CD8-positive, alpha-beta memory T cell (primary cell): ENCODE results near the gene NAA38. TPM values are rescaled to one million over a fixed set of nuclear protein-coding genes. Genes with fewer than 3 reads are reported as not detected.

ENCODE experiments used
- CTCF ChIA-PET: fragments of 350-600 bp; sonication (Branson Sonifier 250); formaldehyde crosslinking; loops from one replicate; lab custom pipeline; 2021; ENCODE audit warnings: antibody characterized with exemption; lab: Charles Lee
- POLR2A ChIA-PET: fragments of 350-600 bp; sonication (Branson Sonifier 250); formaldehyde crosslinking; loops from one replicate; lab custom pipeline; 2021; ENCODE audit warnings: antibody characterized with exemption; lab: Charles Lee
- DNase-seq, 5 donors: peaks; one replicate each; pipeline versions ENCODE4 v3.0.0 to v3.0.0-alpha.2; 2020 to 2022; ENCODE audit warnings: mixed read lengths in 1 of 5
- H3K27ac ChIP-seq: one replicate; pipeline ENCODE4 v1.7.0; 2013; ENCODE audit warnings: low read depth, mild to moderate bottlenecking, low read length, moderate library complexity
- H3K27me3 ChIP-seq: 2 replicates; pipeline ENCODE4 v1.7.0; 2013; ENCODE audit warnings: low read length, mild to moderate bottlenecking; ENCODE audit not compliant: insufficient read depth, poor library complexity, severe bottlenecking
- H3K36me3 ChIP-seq: 2 replicates; pipeline ENCODE4 v1.7.0; 2013; ENCODE audit warnings: mild to moderate bottlenecking, low read length, moderate library complexity; ENCODE audit not compliant: insufficient read depth
- H3K4me1 ChIP-seq: 2 replicates; pipeline ENCODE4 v1.7.0; 2013; ENCODE audit warnings: mild to moderate bottlenecking, low read length, moderate library complexity; ENCODE audit not compliant: insufficient read depth
- H3K4me3 ChIP-seq: 2 replicates; pipeline ENCODE4 v1.7.0; 2013; ENCODE audit warnings: mild to moderate bottlenecking, low read length
- H3K9me3 ChIP-seq: 2 replicates; pipeline ENCODE4 v1.7.0; 2013; ENCODE audit warnings: mild to moderate bottlenecking, low read length
- H3K27ac Mint-ChIP-seq, 8 donors: one replicate each; pipeline ENCODE4 v1.8.0; 2020 to 2021; ENCODE audit warnings: mixed read lengths in 8 of 8, mild to moderate bottlenecking in 6 of 8, inconsistent platforms in 3 of 8, moderate library complexity in 3 of 8
- H3K27me3 Mint-ChIP-seq, 2 donors: one replicate each; pipeline ENCODE4 v1.8.0; 2020 to 2021; ENCODE audit warnings: mixed read lengths in 2 of 2, mild to moderate bottlenecking in 1 of 2, moderate library complexity in 1 of 2
- H3K36me3 Mint-ChIP-seq, 3 donors: one replicate each; pipeline ENCODE4 v1.8.0; 2020 to 2021; ENCODE audit warnings: mixed read lengths in 3 of 3, inconsistent platforms in 1 of 3, mild to moderate bottlenecking in 1 of 3
- H3K4me1 Mint-ChIP-seq, 3 donors: one replicate each; pipeline ENCODE4 v1.8.0; 2020 to 2021; ENCODE audit warnings: mixed read lengths in 3 of 3, inconsistent platforms in 1 of 3, mild to moderate bottlenecking in 1 of 3
- H3K4me3 Mint-ChIP-seq, 7 donors: one replicate each; pipeline ENCODE4 v1.8.0; 2020 to 2021; ENCODE audit warnings: mixed read lengths in 7 of 7, mild to moderate bottlenecking in 6 of 7, moderate library complexity in 4 of 7, inconsistent platforms in 2 of 7
- H3K9me3 Mint-ChIP-seq, 5 donors: one replicate each; pipeline ENCODE4 v1.8.0; 2020 to 2022; ENCODE audit warnings: mixed read lengths in 5 of 5, mild to moderate bottlenecking in 3 of 5, moderate library complexity in 2 of 5, inconsistent platforms in 1 of 5
- polyA plus RNA-seq: library from polyadenylated mRNA; unstranded; fragments of 300-500 nt; fragmentation: Illumina TruSeq; gene quantifications from one replicate; pipeline ENCODE4 v1.2.3, GENCODE V29; 2021
- total RNA-seq, 2 experiments: library from RNA; stranded (reverse); gene quantifications; one replicate each; pipeline ENCODE4 v1.2.3, GENCODE V29; 2021

The NAA38 gene
- total and polyA plus RNA-seq, 3 experiments from 2014 or later: 58.2 to 162 (median 65.0) TPM

DNA sequence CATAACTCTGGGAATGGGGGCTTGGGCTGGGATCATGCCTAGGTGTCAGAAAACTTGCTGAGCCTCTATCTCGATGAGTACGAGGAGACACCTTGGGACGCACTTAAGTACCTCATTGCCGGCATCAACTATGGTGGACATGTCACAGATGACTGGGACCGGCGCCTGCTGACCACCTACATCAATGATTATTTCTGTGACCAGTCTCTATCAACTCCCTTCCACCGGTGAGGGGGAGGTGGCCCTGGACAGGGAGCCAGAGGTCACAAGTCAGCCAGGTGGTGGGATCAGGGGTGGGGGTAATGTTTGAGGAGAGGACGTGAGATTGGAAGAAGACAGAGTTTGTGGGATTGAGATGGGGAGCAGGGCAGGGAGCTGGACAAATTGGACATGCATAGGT, 26.7 kb downstream of the NAA38 start:
- CTCF ChIA-PET: interaction anchor here (1.7 kb wide), 1 partner anchor 26 kb away, joined by 4 read pairs; the partner anchor contains the start of gene NAA38
- POLR2A ChIA-PET: no interaction called here
- Histone ChIP-seq H3K4me1 (peaks cover 5% of the 10 kb centered on the region), H3K27me3 (peaks cover 5% of the 10 kb centered on the region), H3K4me3 (no peak overlapping the region), H3K27ac (no peak overlapping the region), H3K36me3 (no peaks in the 10 kb centered on the region), H3K9me3 (no peaks in the 10 kb centered on the region)
- Mint-ChIP-seq H3K4me1 (peaks cover 8 to 13% (median 9%) of the 10 kb centered on the region in 3 donors), H3K36me3 (peaks cover 0 to 10% (median 0%) of the 10 kb centered on the region in 3 donors), H3K9me3 (peaks cover 0 to 5% (median 0%) of the 10 kb centered on the region in 5 donors), H3K27ac (no peak overlapping the region), H3K27me3 (peaks cover 8 to 17% of the 10 kb centered on the region in 2 donors), H3K4me3 (no peak overlapping the region)
- DNase-seq: no peak

DNA sequence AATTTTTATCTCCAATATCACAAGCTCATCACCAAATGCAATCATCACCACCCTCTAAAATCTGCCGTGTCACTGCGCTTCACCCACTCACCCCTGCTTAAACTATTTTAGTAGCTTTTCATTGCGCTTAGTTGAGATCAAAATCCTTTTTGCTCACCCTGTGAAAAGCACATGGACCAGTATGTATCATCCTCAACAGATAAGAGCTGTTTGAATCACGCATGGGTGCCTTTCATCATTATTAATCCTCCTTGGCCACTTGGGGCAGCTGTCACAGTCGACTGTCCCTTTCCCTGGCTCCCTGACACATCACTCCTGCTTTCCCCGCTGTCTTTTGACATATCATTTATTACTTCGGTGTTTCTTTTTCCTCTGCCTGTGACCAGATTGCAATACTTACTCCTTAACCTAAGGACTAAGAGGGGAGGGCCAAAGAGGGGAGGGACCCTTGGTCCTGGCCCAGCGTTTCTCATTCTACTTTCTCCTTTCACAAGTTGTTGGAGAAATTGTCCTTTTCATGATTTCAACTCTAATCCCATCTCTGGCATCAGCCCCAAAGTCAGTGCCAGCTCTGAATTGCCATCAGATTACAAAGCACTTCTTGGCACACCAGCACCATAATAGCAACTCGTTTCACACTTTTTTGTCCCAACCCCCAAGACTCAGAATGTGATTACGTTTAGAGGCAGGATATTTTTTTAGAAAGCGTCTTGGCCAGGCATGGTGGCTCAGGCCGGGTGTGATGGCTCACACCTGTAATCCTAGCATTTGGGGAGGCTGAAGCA, 32.0 kb downstream of the NAA38 start:
- ChIA-PET POLR2A (no interaction called here), CTCF (interaction anchor here (1.0 to 2.4 kb wide), 5 partner anchors 8 to 216 kb away, joined by 3 to 10 read pairs (median 5); partner anchors contain the start of gene KDM6B)
- H3K27me3 ChIP-seq: peaks cover 2% of the 10 kb centered on the region
- H3K36me3 Mint-ChIP-seq: no peaks in the 10 kb centered on the region
- peaks cover 3 to 10% of the 10 kb centered on the region in 2 donors for H3K27me3 Mint-ChIP-seq
- no peak overlapping the region for H3K4me3 ChIP-seq
- no peak overlapping the region for H3K27ac ChIP-seq
- no peaks in the 10 kb centered on the region for H3K9me3 ChIP-seq
- no peak overlapping the region for H3K4me3 Mint-ChIP-seq
- no peaks in the 10 kb centered on the region for H3K36me3 ChIP-seq
- DNase-seq: no peak
- no peaks in the 10 kb centered on the region for H3K4me1 Mint-ChIP-seq
- no peak overlapping the region for H3K27ac Mint-ChIP-seq
- H3K9me3 Mint-ChIP-seq: no peaks in the 10 kb centered on the region
- H3K4me1 ChIP-seq: no peaks in the 10 kb centered on the region

DNA sequence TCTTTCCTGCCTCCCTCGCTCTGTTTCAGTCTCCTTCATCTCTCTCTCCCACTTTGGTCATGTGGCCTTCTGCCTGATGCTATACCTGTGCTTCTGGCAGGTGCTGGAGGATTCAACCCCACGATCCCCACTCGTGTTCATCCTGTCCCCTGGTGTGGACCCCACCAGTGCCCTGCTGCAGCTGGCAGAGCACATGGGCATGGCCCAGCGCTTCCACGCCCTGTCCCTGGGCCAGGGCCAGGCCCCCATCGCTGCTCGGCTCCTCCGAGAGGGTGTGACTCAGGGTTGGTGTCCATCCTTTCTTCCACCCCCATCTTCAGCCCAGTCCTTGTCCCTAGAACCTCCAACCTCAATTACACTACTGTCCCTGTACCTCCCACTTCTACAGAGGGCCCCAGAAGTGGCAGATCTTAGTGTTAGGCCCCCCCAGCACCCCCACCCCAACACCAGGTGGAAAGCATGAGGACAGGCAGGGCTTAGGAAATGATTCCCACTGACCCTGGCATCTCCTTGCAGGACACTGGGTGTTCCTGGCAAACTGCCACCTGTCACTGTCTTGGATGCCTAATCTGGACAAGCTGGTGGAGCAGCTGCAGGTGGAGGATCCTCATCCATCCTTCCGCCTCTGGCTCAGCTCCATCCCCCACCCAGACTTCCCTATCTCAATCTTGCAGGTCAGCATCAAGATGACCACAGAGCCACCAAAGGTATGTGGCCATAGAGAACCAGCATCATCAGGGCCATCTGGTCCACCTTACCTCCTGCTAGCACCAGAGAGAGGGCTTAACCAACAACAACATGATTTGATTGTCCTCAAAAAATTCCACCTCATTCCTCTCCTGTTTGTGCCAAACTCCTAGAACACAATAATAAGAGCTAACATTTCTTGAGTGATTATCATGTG, 33.1 kb downstream of the NAA38 start:
- Histone ChIP-seq H3K27ac (no peak overlapping the region), H3K4me1 (no peaks in the 10 kb centered on the region), H3K9me3 (no peaks in the 10 kb centered on the region), H3K27me3 (no peaks in the 10 kb centered on the region), H3K36me3 (no peaks in the 10 kb centered on the region), H3K4me3 (no peak overlapping the region)
- no peak overlapping the region for H3K4me3 Mint-ChIP-seq
- H3K9me3 Mint-ChIP-seq: no peaks in the 10 kb centered on the region
- ChIA-PET POLR2A (no interaction called here), CTCF (interaction anchor here (1.0 to 2.5 kb wide), 7 partner anchors 9 to 217 kb away, joined by 3 to 10 read pairs (median 5); partner anchors contain the start of gene KDM6B)
- no peaks in the 10 kb centered on the region for H3K4me1 Mint-ChIP-seq
- DNase-seq: no peak
- H3K27ac Mint-ChIP-seq: peak overlapping the region in 2 of 8 donors; percentile 12 to 68
- no peaks in the 10 kb centered on the region for H3K36me3 Mint-ChIP-seq
- peaks cover 2 to 3% of the 10 kb centered on the region in 2 donors for H3K27me3 Mint-ChIP-seq

GRCh38 chr17:7823581-7824001, 33.8 kb downstream of the NAA38 start:
- no peaks in the 10 kb centered on the region for H3K27me3 ChIP-seq
- Mint-ChIP-seq H3K9me3 (no peaks in the 10 kb centered on the region), H3K4me3 (peak overlapping the region in 1 of 7 donors; percentile 40), H3K4me1 (no peaks in the 10 kb centered on the region), H3K27me3 (peaks cover 0 to 3% of the 10 kb centered on the region in 2 donors), H3K27ac (peak overlapping the region in 1 of 8 donors; percentile 12), H3K36me3 (no peaks in the 10 kb centered on the region)
- POLR2A ChIA-PET: no interaction called here
- H3K4me3 ChIP-seq: no peak overlapping the region
- H3K9me3 ChIP-seq: no peaks in the 10 kb centered on the region
- H3K36me3 ChIP-seq: no peaks in the 10 kb centered on the region
- no peak overlapping the region for H3K27ac ChIP-seq
- no peaks in the 10 kb centered on the region for H3K4me1 ChIP-seq
- CTCF ChIA-PET: interaction anchor here (0.7 to 2.5 kb wide), 11 partner anchors 10 to 166 kb away, joined by 3 to 9 read pairs (median 5); partner anchors contain the start of genes CYB5D1 and NAA38
- no peak for DNase-seq

DNA sequence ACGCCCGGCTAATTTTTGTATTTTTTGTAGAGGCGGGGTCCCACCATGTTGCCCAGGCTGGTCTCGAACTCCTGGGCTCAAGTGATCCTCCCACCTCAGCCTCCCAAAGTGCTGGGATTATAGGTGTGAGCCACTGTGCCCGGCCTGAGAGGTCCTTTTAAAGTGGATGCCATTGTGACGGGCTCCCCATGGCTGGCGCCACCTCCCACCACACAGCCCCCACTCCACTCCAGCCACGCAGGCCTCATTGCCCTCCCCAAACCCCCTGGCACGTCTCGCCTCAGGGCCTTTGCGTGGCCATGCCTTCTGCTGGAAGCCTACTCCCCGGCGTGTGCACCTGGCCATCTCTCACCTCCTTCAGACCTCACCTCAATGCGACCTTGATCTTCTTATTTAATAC, 35.2 kb downstream of the NAA38 start:
- no peak for DNase-seq
- Histone ChIP-seq H3K4me1 (no peaks in the 10 kb centered on the region), H3K9me3 (no peaks in the 10 kb centered on the region), H3K27me3 (no peaks in the 10 kb centered on the region), H3K27ac (no peak overlapping the region), H3K4me3 (no peak overlapping the region), H3K36me3 (no peaks in the 10 kb centered on the region)
- H3K9me3 Mint-ChIP-seq: no peaks in the 10 kb centered on the region
- H3K27me3 Mint-ChIP-seq: peaks cover 0 to 3% of the 10 kb centered on the region in 2 donors
- no peaks in the 10 kb centered on the region for H3K36me3 Mint-ChIP-seq
- H3K4me3 Mint-ChIP-seq: no peak overlapping the region
- POLR2A ChIA-PET: no interaction called here
- CTCF ChIA-PET: interaction anchor here (1.1 to 2.5 kb wide), 5 partner anchors 11 to 38 kb away, joined by 3 to 9 read pairs (median 8); partner anchors contain the start of genes CYB5D1 and NAA38
- H3K4me1 Mint-ChIP-seq: no peaks in the 10 kb centered on the region
- no peak overlapping the region for H3K27ac Mint-ChIP-seq

GRCh38 chr17:7820231-7820630, 37.1 kb downstream of the NAA38 start:
- no peaks in the 10 kb centered on the region for H3K4me1 Mint-ChIP-seq

DNA sequence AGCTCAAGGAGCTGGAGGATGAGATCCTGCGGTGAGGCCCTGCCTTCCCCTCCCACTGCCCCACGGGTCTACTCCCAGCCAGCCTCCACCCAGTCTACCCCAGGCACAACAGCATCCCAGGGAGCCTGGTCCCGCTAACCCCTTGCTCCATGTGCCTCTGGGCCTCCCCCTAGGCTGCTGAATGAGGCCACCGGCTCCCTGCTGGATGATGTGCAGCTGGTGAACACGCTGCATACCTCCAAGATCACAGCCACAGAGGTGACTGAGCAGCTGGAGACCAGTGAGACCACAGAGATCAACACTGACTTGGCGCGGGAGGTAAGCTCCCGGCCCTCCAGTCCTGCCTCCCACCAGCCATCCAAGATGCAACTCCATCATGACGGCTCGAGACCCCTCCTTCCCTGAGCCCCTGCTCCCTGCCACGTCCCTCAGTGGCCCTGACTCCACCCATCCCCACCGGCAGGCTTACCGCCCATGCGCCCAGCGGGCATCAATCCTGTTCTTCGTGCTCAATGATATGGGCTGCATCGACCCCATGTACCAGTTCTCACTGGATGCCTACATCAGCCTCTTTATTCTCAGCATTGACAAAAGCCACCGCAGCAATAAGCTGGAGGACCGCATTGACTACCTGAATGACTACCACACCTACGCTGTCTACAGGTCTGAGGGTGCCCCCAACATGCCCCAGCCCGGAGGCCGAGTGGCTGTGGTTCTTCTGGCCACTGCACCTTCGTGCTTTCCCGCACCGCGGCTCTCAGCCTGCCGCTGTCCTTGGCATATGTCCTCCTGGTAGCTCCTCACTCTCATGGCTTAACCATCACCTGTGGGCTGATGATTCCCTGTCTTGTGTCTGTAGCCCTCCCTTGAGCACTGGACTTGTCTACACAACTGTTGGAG, 38.4 kb downstream of the NAA38 start:
- H3K27ac Mint-ChIP-seq: no peak overlapping the region

More at GRCh38 chr17:7820231-7820630, 37.1 kb downstream of the NAA38 start:
- no peak overlapping the region for H3K27ac Mint-ChIP-seq
- H3K27ac ChIP-seq: no peak overlapping the region
- no peaks in the 10 kb centered on the region for H3K4me1 ChIP-seq
- no peak overlapping the region for H3K4me3 ChIP-seq
- H3K27me3 ChIP-seq: no peaks in the 10 kb centered on the region
- H3K36me3 ChIP-seq: no peaks in the 10 kb centered on the region
- ChIA-PET CTCF (interaction anchor here (0.9 to 2.7 kb wide), 3 partner anchors 11 to 170 kb away, joined by 3 to 9 read pairs (median 7); no protein-coding TSS in a partner anchor), POLR2A (no interaction called here)
- H3K9me3 Mint-ChIP-seq: no peaks in the 10 kb centered on the region
- H3K27me3 Mint-ChIP-seq: peaks cover 0 to 1% of the 10 kb centered on the region in 2 donors
- no peaks in the 10 kb centered on the region for H3K9me3 ChIP-seq
- H3K4me3 Mint-ChIP-seq: no peak overlapping the region
- DNase-seq: no peak
- no peaks in the 10 kb centered on the region for H3K36me3 Mint-ChIP-seq

More for the DNA sequence above, 38.4 kb downstream of the NAA38 start:
- Histone ChIP-seq H3K9me3 (no peaks in the 10 kb centered on the region), H3K4me1 (no peaks in the 10 kb centered on the region), H3K27ac (no peak overlapping the region), H3K4me3 (no peak overlapping the region), H3K27me3 (no peaks in the 10 kb centered on the region), H3K36me3 (no peaks in the 10 kb centered on the region)
- Mint-ChIP-seq H3K4me1 (no peaks in the 10 kb centered on the region), H3K36me3 (no peaks in the 10 kb centered on the region), H3K4me3 (no peak overlapping the region), H3K9me3 (no peaks in the 10 kb centered on the region), H3K27me3 (peaks cover 0 to 1% of the 10 kb centered on the region in 2 donors)
- CTCF ChIA-PET: interaction anchor here (0.5 to 2.7 kb wide), 5 partner anchors 16 to 238 kb away, joined by 3 to 9 read pairs (median 6); no protein-coding TSS in a partner anchor
- POLR2A ChIA-PET: no interaction called here
- no peak for DNase-seq
